HuH-7.5 (cell line): Measurements from ENCODE around the gene DMXL1.

ENCODE experiments used
- DNase-seq: peaks from one replicate; pipeline ENCODE4 v3.0.0; 2011; ENCODE audit warnings: low spot score

The DMXL1 gene

GRCh38 chr5:119270960-119271757, 200.3 kb downstream of the DMXL1 start:
- DNase-seq = no peak

- no peak for DNase-seq
Measured at GRCh38 chr5:119271758-119272730, 201.2 kb downstream of the DMXL1 start.

- no peak for DNase-seq
Measured at GRCh38 chr5:119273391-119273839, 202.5 kb downstream of the DMXL1 start.

GRCh38 chr5:119274030-119274766, 203.3 kb downstream of the DMXL1 start:
- DNase-seq = peak; percentile 11

GRCh38 chr5:119274767-119275130, 203.9 kb downstream of the DMXL1 start:
- no peak for DNase-seq

- DNase-seq = no peak
Measured at GRCh38 chr5:119275146-119275545, 204.3 kb downstream of the DMXL1 start.

- DNase-seq = no peak
Measured at GRCh38 chr5:119275601-119276173, 204.8 kb downstream of the DMXL1 start.

GRCh38 chr5:119276978-119277377, 206.1 kb downstream of the DMXL1 start:
- no peak for DNase-seq

- no peak for DNase-seq
Measured at GRCh38 chr5:119279093-119279492, 208.2 kb downstream of the DMXL1 start.

GRCh38 chr5:119280380-119280779, 209.5 kb downstream of the DMXL1 start:
- no peak for DNase-seq

- no peak for DNase-seq
Measured at GRCh38 chr5:119282628-119283027, 211.7 kb downstream of the DMXL1 start.

- no peak for DNase-seq
Measured at GRCh38 chr5:119284031-119284430, 213.1 kb downstream of the DMXL1 start.

GRCh38 chr5:119285070-119285916, 214.4 kb downstream of the DMXL1 start:
- DNase-seq = no peak

- no peak for DNase-seq
Measured at GRCh38 chr5:119286511-119287488, 215.9 kb downstream of the DMXL1 start.

- no peak for DNase-seq
Measured at GRCh38 chr5:119287547-119288111, 216.7 kb downstream of the DMXL1 start.

- no peak for DNase-seq
Measured at GRCh38 chr5:119288379-119289033, 217.6 kb downstream of the DMXL1 start.

GRCh38 chr5:119289438-119290044, 218.7 kb downstream of the DMXL1 start:
- DNase-seq = no peak

- no peak for DNase-seq
Measured at GRCh38 chr5:119290161-119290569, 219.3 kb downstream of the DMXL1 start.
